HFFc6 (cell line): ENCODE data around the gene JAKMIP3. TPM values are rescaled to one million over a fixed set of nuclear protein-coding genes. Genes with fewer than 3 reads are reported as not detected.

Source experiments
- DNase-seq: peaks from one replicate; pipeline ENCODE4 v3.0.0-alpha.2; 2018
- H3K27ac Mint-ChIP-seq: 2 replicates; pipeline ENCODE4 v1.8.0; 2020; ENCODE audit warnings: mild to moderate bottlenecking, mixed read lengths
- H3K27me3 Mint-ChIP-seq: 2 replicates; pipeline ENCODE4 v1.8.0; 2021; ENCODE audit warnings: mild to moderate bottlenecking, moderate library complexity, mixed read lengths; ENCODE audit not compliant: insufficient read depth
- H3K36me3 Mint-ChIP-seq: 2 replicates; pipeline ENCODE4 v1.8.0; 2021; ENCODE audit warnings: low read depth, mixed read lengths
- H3K4me1 Mint-ChIP-seq: 2 replicates; pipeline ENCODE4 v1.8.0; 2020; ENCODE audit warnings: low read depth, mixed read lengths
- H3K4me3 Mint-ChIP-seq: 2 replicates; pipeline ENCODE4 v1.8.0; 2020; ENCODE audit warnings: mild to moderate bottlenecking, moderate library complexity, mixed read lengths
- H3K9me3 Mint-ChIP-seq: 2 replicates; pipeline ENCODE4 v1.8.0; 2020; ENCODE audit warnings: mild to moderate bottlenecking, mixed read lengths
- CTCF ChIP-seq: fragments of 200-600 bp; sonication (generic); IDR thresholded peaks from 2 replicates; pipeline ENCODE4 v1.5.0; 2021; ENCODE audit warnings: antibody characterized with exemption, mild to moderate bottlenecking
- total RNA-seq, 6 experiments: library from RNA; stranded (reverse); fragmentation: NEBNext Ultra II Directional; extraction: Animal tissue kit (Norgen Biotek cat#: 25700); gene quantifications; 2 replicates in 1 of 6; 3 replicates in 5 of 6; pipeline ENCODE4 v1.2.3, GENCODE V29; 2021

JAKMIP3 gene
- total RNA-seq, 6 experiments from 2014 or later, result 0.05 to 0.19 (median 0.13) TPM

GRCh38 chr10:132043861-132044695 lies 21.7 kb upstream of the JAKMIP3 start:
- no peak for DNase-seq
- Mint-ChIP-seq H3K36me3 (no peaks in the 10 kb centered on the region), H3K9me3 (no peaks in the 10 kb centered on the region), H3K4me3 (no peak overlapping the region), H3K27me3 (peaks cover 46% of the 10 kb centered on the region), H3K27ac (no peak overlapping the region), H3K4me1 (no peaks in the 10 kb centered on the region)
- TF ChIP-seq CTCF, result no peak

- Mint-ChIP-seq H3K36me3 (peaks cover 1% of the 10 kb centered on the region; the same call in 1 of the 2 replicates), H3K4me1 (no peaks in the 10 kb centered on the region), H3K4me3 (no peak overlapping the region), H3K9me3 (no peaks in the 10 kb centered on the region), H3K27me3 (peaks cover 49% of the 10 kb centered on the region), H3K27ac (no peak overlapping the region)
- no peak for DNase-seq
- no peak for TF ChIP-seq CTCF
Observed at GRCh38 chr10:132044803-132045202, 20.9 kb upstream of the JAKMIP3 start.

- no peak for DNase-seq
- Mint-ChIP-seq H3K36me3 (peaks cover 5% of the 10 kb centered on the region; the same call in 1 of the 2 replicates), H3K27ac (no peak overlapping the region), H3K4me3 (no peak overlapping the region), H3K27me3 (peaks cover 50% of the 10 kb centered on the region), H3K4me1 (no peaks in the 10 kb centered on the region), H3K9me3 (no peaks in the 10 kb centered on the region; the same call in 1 of the 2 replicates)
- TF ChIP-seq CTCF, result no peak
Observed at GRCh38 chr10:132045324-132045723, 20.4 kb upstream of the JAKMIP3 start.

- Mint-ChIP-seq H3K36me3 (peaks cover 12% of the 10 kb centered on the region), H3K9me3 (peaks cover 9% of the 10 kb centered on the region), H3K27ac (no peak overlapping the region), H3K27me3 (peaks cover 36% of the 10 kb centered on the region), H3K4me3 (no peak overlapping the region), H3K4me1 (no peaks in the 10 kb centered on the region)
- TF ChIP-seq CTCF, result no peak
- DNase-seq, result no peak
Observed at GRCh38 chr10:132047575-132048293, 18.0 kb upstream of the JAKMIP3 start.

- no peaks in the 10 kb centered on the region for H3K4me1 Mint-ChIP-seq
- no peak overlapping the region for H3K27ac Mint-ChIP-seq
- H3K27me3 Mint-ChIP-seq, result peaks cover 34% of the 10 kb centered on the region
- no peak for DNase-seq
- no peak overlapping the region for H3K4me3 Mint-ChIP-seq
- no peak for TF ChIP-seq CTCF
- peaks cover 15% of the 10 kb centered on the region for H3K9me3 Mint-ChIP-seq
- peaks cover 15% of the 10 kb centered on the region for H3K36me3 Mint-ChIP-seq
Observed at GRCh38 chr10:132048294-132048667, 17.5 kb upstream of the JAKMIP3 start.
